Measurements from ENCODE around the gene TMEM50A.
"Not testable (repeated sequence)": the region's sequence is repeated elsewhere in the genome, so short reads cannot be mapped to it uniquely, and the experiment has no call there.

Gene TMEM50A

GRCh38 chr1:25338188-25338981, at the start of gene TMEM50A:
TSS of gene TMEM50A (plus strand) at chr1:25338334. CDS start at chr1:25340487, 2,153 bp downstream.
- Mint-ChIP-seq H3K4me1 (ENCODE audit: low read depth) (peaks cover 28% of the 10 kb centered on the region), H3K27me3 (ENCODE audit: low read depth) (no peaks in the 10 kb centered on the region), H3K9me3 (no peaks in the 10 kb centered on the region), H3K27ac (peak within 1 kb of the TSS; percentile 96), H3K4me3 (peak within 1 kb of the TSS; percentile 93), H3K36me3 (ENCODE audit: low read depth) (peaks cover 25% of the 10 kb centered on the region)

GRCh38 chr1:25288573-25289101, 49.5 kb upstream of the TMEM50A start:
- H3K9me3 Mint-ChIP-seq; H3K27me3 Mint-ChIP-seq (ENCODE audit: low read depth); H3K4me1 Mint-ChIP-seq (ENCODE audit: low read depth); H3K4me3 Mint-ChIP-seq; H3K36me3 Mint-ChIP-seq (ENCODE audit: low read depth); H3K27ac Mint-ChIP-seq: not testable (repeated sequence)

GRCh38 chr1:25290043-25290442, 48.1 kb upstream of the TMEM50A start:
- not testable (repeated sequence) for H3K27ac Mint-ChIP-seq; H3K9me3 Mint-ChIP-seq; H3K36me3 Mint-ChIP-seq (ENCODE audit: low read depth); H3K27me3 Mint-ChIP-seq (ENCODE audit: low read depth); H3K4me3 Mint-ChIP-seq; H3K4me1 Mint-ChIP-seq (ENCODE audit: low read depth)

GRCh38 chr1:25293426-25293825, 44.7 kb upstream of the TMEM50A start:
- not testable (repeated sequence) for H3K27me3 Mint-ChIP-seq (ENCODE audit: low read depth); H3K4me3 Mint-ChIP-seq; H3K27ac Mint-ChIP-seq; H3K36me3 Mint-ChIP-seq (ENCODE audit: low read depth); H3K4me1 Mint-ChIP-seq (ENCODE audit: low read depth); H3K9me3 Mint-ChIP-seq

- H3K27me3 Mint-ChIP-seq (ENCODE audit: low read depth); H3K36me3 Mint-ChIP-seq (ENCODE audit: low read depth); H3K9me3 Mint-ChIP-seq; H3K4me3 Mint-ChIP-seq; H3K4me1 Mint-ChIP-seq (ENCODE audit: low read depth): not testable (repeated sequence)
- peak overlapping the region; percentile 50 for H3K27ac Mint-ChIP-seq
These were observed 43.0 kb upstream of the TMEM50A start for GRCh38 chr1:25294889-25295826.

- H3K27me3 Mint-ChIP-seq (ENCODE audit: low read depth); H3K27ac Mint-ChIP-seq; H3K9me3 Mint-ChIP-seq; H3K36me3 Mint-ChIP-seq (ENCODE audit: low read depth); H3K4me1 Mint-ChIP-seq (ENCODE audit: low read depth); H3K4me3 Mint-ChIP-seq: not testable (repeated sequence)
These were observed 41.6 kb upstream of the TMEM50A start for GRCh38 chr1:25296501-25296900.

GRCh38 chr1:25300729-25301128, 37.4 kb upstream of the TMEM50A start:
- not testable (repeated sequence) for H3K4me1 Mint-ChIP-seq (ENCODE audit: low read depth); H3K4me3 Mint-ChIP-seq; H3K27ac Mint-ChIP-seq; H3K27me3 Mint-ChIP-seq (ENCODE audit: low read depth); H3K36me3 Mint-ChIP-seq (ENCODE audit: low read depth); H3K9me3 Mint-ChIP-seq

GRCh38 chr1:25302330-25302729, 35.8 kb upstream of the TMEM50A start:
- H3K4me3 Mint-ChIP-seq; H3K36me3 Mint-ChIP-seq (ENCODE audit: low read depth); H3K9me3 Mint-ChIP-seq; H3K4me1 Mint-ChIP-seq (ENCODE audit: low read depth); H3K27ac Mint-ChIP-seq; H3K27me3 Mint-ChIP-seq (ENCODE audit: low read depth): not testable (repeated sequence)

- not testable (repeated sequence) for H3K9me3 Mint-ChIP-seq; H3K4me1 Mint-ChIP-seq (ENCODE audit: low read depth); H3K4me3 Mint-ChIP-seq; H3K27ac Mint-ChIP-seq; H3K27me3 Mint-ChIP-seq (ENCODE audit: low read depth)
- peaks cover 12% of the 10 kb centered on the region for H3K36me3 Mint-ChIP-seq (ENCODE audit: low read depth)
These were observed 33.2 kb upstream of the TMEM50A start for GRCh38 chr1:25304936-25305335.

- peaks cover 20% of the 10 kb centered on the region for H3K36me3 Mint-ChIP-seq (ENCODE audit: low read depth)
- H3K9me3 Mint-ChIP-seq; H3K27me3 Mint-ChIP-seq (ENCODE audit: low read depth); H3K27ac Mint-ChIP-seq; H3K4me1 Mint-ChIP-seq (ENCODE audit: low read depth); H3K4me3 Mint-ChIP-seq: not testable (repeated sequence)
These were observed 30.0 kb upstream of the TMEM50A start for GRCh38 chr1:25308168-25308567.

- not testable (repeated sequence) for H3K9me3 Mint-ChIP-seq; H3K4me3 Mint-ChIP-seq; H3K4me1 Mint-ChIP-seq (ENCODE audit: low read depth); H3K27ac Mint-ChIP-seq; H3K27me3 Mint-ChIP-seq (ENCODE audit: low read depth)
- H3K36me3 Mint-ChIP-seq (ENCODE audit: low read depth), result peaks cover 25% of the 10 kb centered on the region
These were observed 29.0 kb upstream of the TMEM50A start for GRCh38 chr1:25309085-25309484.

- H3K4me3 Mint-ChIP-seq; H3K4me1 Mint-ChIP-seq (ENCODE audit: low read depth); H3K27ac Mint-ChIP-seq; H3K27me3 Mint-ChIP-seq (ENCODE audit: low read depth); H3K9me3 Mint-ChIP-seq: not testable (repeated sequence)
- peaks cover 29% of the 10 kb centered on the region for H3K36me3 Mint-ChIP-seq (ENCODE audit: low read depth)
These were observed 28.6 kb upstream of the TMEM50A start for GRCh38 chr1:25309486-25309885.

GRCh38 chr1:25312806-25313470, 25.2 kb upstream of the TMEM50A start:
- not testable (repeated sequence) for H3K4me1 Mint-ChIP-seq (ENCODE audit: low read depth); H3K4me3 Mint-ChIP-seq; H3K27ac Mint-ChIP-seq; H3K9me3 Mint-ChIP-seq; H3K27me3 Mint-ChIP-seq (ENCODE audit: low read depth)
- H3K36me3 Mint-ChIP-seq (ENCODE audit: low read depth), result peaks cover 32% of the 10 kb centered on the region

GRCh38 chr1:25320314-25320938, 17.7 kb upstream of the TMEM50A start:
- H3K27me3 Mint-ChIP-seq (ENCODE audit: low read depth); H3K4me1 Mint-ChIP-seq (ENCODE audit: low read depth); H3K4me3 Mint-ChIP-seq; H3K9me3 Mint-ChIP-seq; H3K36me3 Mint-ChIP-seq (ENCODE audit: low read depth); H3K27ac Mint-ChIP-seq: not testable (repeated sequence)
